Psoas muscle (tissue), 8 donors: ENCODE measurements around the gene AKT1. TPM values are rescaled to one million over a fixed set of nuclear protein-coding genes. Genes with fewer than 3 reads are reported as not detected.

Experiments
- ATAC-seq, 4 donors: fragments of 200-7000 bp; cut with Tn5 transposase; one replicate each; pipeline ENCODE4 v1.9.1; 2020; ENCODE audit warnings: moderate library complexity in 3 of 4, mild to moderate bottlenecking in 2 of 4
- DNase-seq, 2 donors: peaks; one replicate each; pipeline ENCODE4 v3.0.0-alpha.2; 2020
- H3K27ac ChIP-seq: fragments of 200-600 bp; one replicate; pipeline ENCODE4 v1.8.0; 2022
- H3K27me3 ChIP-seq, 3 donors: fragments of 200-600 bp in 1 of 3; one replicate each; pipeline versions ENCODE4 v1.6.1 to v1.8.0; 2013 to 2022; ENCODE audit warnings: low read length in 2 of 3, mild to moderate bottlenecking in 2 of 3, moderate library complexity in 1 of 3; ENCODE audit not compliant: insufficient read depth in 3 of 3
- H3K36me3 ChIP-seq, 2 donors: fragments of 200-600 bp in 1 of 2; one replicate each; pipeline versions ENCODE4 v1.6.1 to v1.8.0; 2013 to 2022; ENCODE audit warnings: low read depth in 1 of 2, mild to moderate bottlenecking in 1 of 2, moderate library complexity in 1 of 2; ENCODE audit not compliant: insufficient read depth in 1 of 2
- H3K4me1 ChIP-seq: fragments of 200-600 bp; one replicate; pipeline ENCODE4 v1.8.0; 2022
- H3K4me3 ChIP-seq: fragments of 200-600 bp; one replicate; pipeline ENCODE4 v1.8.0; 2022; ENCODE audit warnings: mild to moderate bottlenecking
- H3K9me3 ChIP-seq: fragments of 200-600 bp; one replicate; pipeline ENCODE4 v1.8.0; 2022
- WGBS, 3 donors: extraction: QIAGEN DNeasy Blood & Tissue Kit; methylation state at CpG; one replicate each; pipeline versions ENCODE4 v1.1.6 to v1.1.7; 2013; 5-methylcytosine and 5-hydroxymethylcytosine counted together
- intact Hi-C, 2 donors: fragments of 100-400 bp; cut with DNase I; formaldehyde crosslinking; loops; one replicate each; pipeline versions ENCODE4 v1.11.0 to v1.14.2; 2022
- polyA plus RNA-seq, 3 donors: library from polyadenylated mRNA; stranded (reverse); fragments of 200-250 nt; gene quantifications; one replicate each; pipeline ENCODE4 v1.2.3, GENCODE V29; 2013
- total RNA-seq, 4 donors: library from RNA; stranded (reverse); fragmentation: NEBNext Ultra II Directional in 2 of 4; extraction: Animal tissue kit (Norgen Biotek cat#: 25700) in 2 of 4; gene quantifications; one replicate each; pipeline versions ENCODE4 v1.2.1 to v1.2.4, GENCODE V29; 2021 to 2023
- TF ChIP-seq, protein P1 (sequence below): fragments of 200-600 bp; IDR thresholded peaks from one replicate; pipeline ENCODE4 v1.8.0; 2022; ENCODE audit warnings: antibody characterized with exemption
- donor health status: healthy with polysubstance abuse.
- donor health status: DM: no; HTN: no; CAD: no; lungs with moderate emphysema.
- donor health status: Bipolar disorder and iron deficiency.
- donor health status: healthy.
- donor health status: DM: yes; HTN: yes; CAD: no.
- donor health status: DM: no; HTN: no; CAD: no.
- donor health status: DM: no; HTN: no; CAD: no.
- donor health status: DM: yes; HTN: yes; CAD: no.

The AKT1 gene
- total and polyA plus RNA-seq, 7 donors, result 51.9 to 102 (median 62.0) TPM

DNA sequence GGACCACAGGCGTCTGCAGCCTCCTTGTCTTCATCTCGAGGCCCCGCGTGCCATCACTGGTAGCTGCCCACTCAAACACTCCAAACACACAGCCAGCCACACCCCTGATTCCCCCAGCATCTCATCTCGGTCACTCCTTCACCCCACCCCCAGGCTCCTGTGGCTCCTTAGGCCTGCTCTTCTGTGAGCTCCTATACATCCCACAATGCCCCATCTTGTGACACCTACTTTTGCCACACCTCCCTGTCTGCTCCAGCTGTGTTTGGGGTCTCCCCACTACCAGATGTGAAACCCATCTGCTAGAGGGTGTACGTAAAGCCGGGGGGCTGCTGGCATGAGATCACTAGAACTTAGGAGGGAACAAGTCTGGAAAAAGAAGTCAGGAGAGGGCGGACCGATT is 4.1 kb downstream of the AKT1 start:
- Histone ChIP-seq H3K4me3 (no peak overlapping the region), H3K36me3 (peaks cover 0 to 37% of the 10 kb centered on the region in 2 donors), H3K4me1 (peaks cover 37% of the 10 kb centered on the region), H3K27me3 (no peaks in the 10 kb centered on the region), H3K27ac (no peak overlapping the region), H3K9me3 (no peaks in the 10 kb centered on the region)
- TF ChIP-seq, protein P1, sequence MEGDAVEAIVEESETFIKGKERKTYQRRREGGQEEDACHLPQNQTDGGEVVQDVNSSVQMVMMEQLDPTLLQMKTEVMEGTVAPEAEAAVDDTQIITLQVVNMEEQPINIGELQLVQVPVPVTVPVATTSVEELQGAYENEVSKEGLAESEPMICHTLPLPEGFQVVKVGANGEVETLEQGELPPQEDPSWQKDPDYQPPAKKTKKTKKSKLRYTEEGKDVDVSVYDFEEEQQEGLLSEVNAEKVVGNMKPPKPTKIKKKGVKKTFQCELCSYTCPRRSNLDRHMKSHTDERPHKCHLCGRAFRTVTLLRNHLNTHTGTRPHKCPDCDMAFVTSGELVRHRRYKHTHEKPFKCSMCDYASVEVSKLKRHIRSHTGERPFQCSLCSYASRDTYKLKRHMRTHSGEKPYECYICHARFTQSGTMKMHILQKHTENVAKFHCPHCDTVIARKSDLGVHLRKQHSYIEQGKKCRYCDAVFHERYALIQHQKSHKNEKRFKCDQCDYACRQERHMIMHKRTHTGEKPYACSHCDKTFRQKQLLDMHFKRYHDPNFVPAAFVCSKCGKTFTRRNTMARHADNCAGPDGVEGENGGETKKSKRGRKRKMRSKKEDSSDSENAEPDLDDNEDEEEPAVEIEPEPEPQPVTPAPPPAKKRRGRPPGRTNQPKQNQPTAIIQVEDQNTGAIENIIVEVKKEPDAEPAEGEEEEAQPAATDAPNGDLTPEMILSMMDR, result no peak
- DNase-seq (no peak), ATAC-seq (no peak)
- 85 to 88% (median 88%) methylated on average over 5 to 9 of the region's 9 CpGs for WGBS, 3 donors
- intact Hi-C loops, result no loop called here

DNA sequence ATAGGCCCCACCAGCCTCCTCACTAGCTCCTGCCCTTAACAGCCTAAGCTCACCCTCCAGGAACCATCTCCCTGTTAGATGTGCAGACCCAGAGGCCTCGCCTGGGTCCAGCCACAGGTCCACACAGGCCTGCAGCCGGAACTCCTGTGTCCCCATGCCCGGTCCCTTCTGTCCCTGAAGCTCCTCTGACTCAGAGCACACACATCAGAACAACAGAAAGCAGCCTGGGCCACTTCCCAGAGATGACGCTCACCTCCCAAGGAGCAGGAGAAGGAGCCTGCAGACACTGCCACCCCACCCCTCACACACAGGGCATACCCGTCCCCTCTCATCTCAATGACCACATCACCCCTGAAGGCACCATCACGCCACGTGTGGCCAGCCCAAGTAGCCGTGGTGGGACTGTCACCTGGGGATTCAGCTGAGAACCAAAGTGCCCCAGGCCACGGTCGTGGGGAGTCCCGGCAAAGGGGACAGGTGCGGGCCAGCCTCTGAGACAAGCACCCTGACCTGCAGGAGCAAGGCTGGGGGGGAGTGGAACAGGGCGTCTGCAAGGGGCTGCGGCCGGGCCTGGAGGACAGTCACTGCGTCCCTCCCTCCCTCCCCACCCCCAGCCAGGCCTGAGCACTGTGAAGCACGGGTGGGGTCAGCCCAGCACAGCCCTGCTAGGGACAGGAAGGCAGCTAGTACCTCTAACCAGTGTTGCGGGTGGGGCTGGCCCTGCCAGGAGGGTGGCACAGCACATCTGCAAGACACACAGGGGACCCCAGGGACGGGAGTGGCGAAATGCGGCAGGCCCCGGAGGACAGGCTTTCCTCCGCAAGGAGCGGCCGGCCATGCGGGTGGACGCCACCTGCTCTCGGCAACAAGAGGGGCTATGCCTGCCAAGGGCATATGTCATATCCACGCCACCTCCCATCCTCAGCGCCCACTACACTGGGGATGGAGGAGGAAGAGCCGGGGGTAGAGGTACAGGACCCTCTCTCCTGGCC is 5.5 kb downstream of the AKT1 start:
- TF ChIP-seq, protein P1, result no peak
- Histone ChIP-seq H3K27ac (no peak overlapping the region), H3K4me3 (no peak overlapping the region), H3K27me3 (no peaks in the 10 kb centered on the region), H3K9me3 (no peaks in the 10 kb centered on the region), H3K4me1 (peaks cover 32% of the 10 kb centered on the region), H3K36me3 (peaks cover 0 to 37% of the 10 kb centered on the region in 2 donors)
- intact Hi-C loops, result loop anchor here in 1 of 2 donors (1.0 kb wide), 1 partner anchor 25 kb away; no protein-coding TSS in a partner anchor
- DNase-seq (no peak), ATAC-seq (no peak)
- WGBS, 3 donors, result 81 to 84% (median 84%) methylated on average over 29 to 31 of the region's 31 CpGs

DNA sequence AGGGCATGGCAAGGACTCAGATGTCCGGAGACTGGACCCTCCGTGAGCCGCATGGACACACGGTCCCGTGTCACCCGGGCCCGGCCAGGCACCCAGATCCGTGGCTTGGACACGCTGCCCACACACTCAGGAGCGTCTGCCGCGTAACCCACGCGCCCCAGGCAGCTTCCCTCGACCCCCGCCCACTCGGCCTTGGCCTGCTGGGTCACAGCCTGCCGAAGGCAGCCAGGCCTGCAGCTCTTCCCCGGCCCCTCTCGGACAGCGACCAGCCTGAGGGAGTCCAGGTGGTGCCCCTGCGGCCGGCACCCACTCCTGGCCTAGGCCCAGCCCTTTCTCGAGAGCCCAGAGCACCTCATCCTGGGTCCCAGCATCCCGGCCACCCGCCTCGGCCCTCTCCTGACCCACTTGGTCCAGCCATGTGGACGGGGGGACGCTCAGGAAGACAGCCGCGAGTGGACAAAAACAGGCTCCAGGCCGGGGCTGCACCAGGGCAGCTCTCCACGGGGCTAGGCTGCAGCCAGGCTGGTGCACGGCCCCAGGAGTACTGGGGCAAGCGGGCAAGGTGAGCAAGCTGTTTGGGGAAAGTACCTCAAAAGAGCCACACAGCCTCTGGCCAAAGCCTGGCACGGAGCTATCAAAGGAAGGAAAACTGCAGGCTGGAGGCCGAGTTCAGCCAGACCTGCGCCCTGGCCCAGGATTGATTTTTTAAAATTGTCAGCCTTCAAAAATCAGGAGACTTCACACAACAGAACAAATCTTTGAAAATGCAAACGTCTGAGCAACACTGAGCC is 6.5 kb downstream of the AKT1 start:
- H3K36me3 ChIP-seq, result peaks cover 0 to 37% of the 10 kb centered on the region in 2 donors
- no peak overlapping the region for H3K27ac ChIP-seq
- H3K27me3 ChIP-seq, result no peaks in the 10 kb centered on the region
- ATAC-seq (no peak), DNase-seq (no peak)
- no peak overlapping the region for H3K4me3 ChIP-seq
- no peaks in the 10 kb centered on the region for H3K9me3 ChIP-seq
- WGBS, 3 donors, result 84 to 86% (median 84%) methylated on average over 37 to 39 of the region's 39 CpGs
- TF ChIP-seq, protein P1, result no peak
- H3K4me1 ChIP-seq, result peaks cover 26% of the 10 kb centered on the region
- intact Hi-C loops, result no loop called here

DNA sequence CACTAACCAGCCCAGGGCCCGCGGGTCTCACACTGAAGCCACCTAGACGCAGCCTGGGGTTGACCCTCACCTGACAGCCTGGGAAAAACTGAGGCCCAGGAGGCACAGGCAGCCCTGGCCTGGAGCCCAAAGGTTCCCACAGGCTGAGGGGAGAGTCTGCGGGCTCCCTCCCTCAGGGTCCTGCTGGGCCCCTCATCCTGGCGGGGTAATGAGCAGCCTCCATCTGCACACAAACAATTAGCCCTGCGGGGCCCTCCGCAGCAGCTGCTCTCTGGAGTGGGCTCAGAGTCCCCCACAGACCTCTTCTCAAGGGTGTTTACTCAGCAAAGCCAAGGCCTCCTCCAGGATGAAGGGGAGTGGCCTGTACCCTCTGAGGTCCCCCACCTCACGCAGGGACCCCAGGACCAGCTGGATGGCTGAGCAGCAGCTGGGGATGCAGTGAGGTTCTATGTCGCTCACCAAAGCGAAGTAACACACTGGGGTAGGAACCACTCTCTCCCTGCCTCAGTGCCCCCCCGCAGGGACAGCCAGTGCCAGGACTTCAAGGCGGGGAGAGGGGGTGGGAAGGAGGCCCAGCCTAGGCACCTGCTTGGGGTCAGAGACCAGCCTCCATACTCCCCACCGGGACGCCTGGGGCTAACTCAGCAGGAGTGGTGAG is 7.3 kb downstream of the AKT1 start:
- ATAC-seq, result no peak
- H3K4me1 ChIP-seq, result peaks cover 18% of the 10 kb centered on the region
- peaks cover 0 to 37% of the 10 kb centered on the region in 2 donors for H3K36me3 ChIP-seq
- H3K9me3 ChIP-seq, result no peaks in the 10 kb centered on the region
- intact Hi-C loops, result no loop called here
- H3K27ac ChIP-seq, result no peak overlapping the region
- no peak overlapping the region for H3K4me3 ChIP-seq
- 90 to 95% (median 92%) methylated on average over 14 of the region's 14 CpGs for WGBS, 3 donors
- no peaks in the 10 kb centered on the region for H3K27me3 ChIP-seq
- no peak for DNase-seq
- TF ChIP-seq, protein P1, result no peak
